ENCODE data around the gene TMEM161A.

Gene TMEM161A

DNA sequence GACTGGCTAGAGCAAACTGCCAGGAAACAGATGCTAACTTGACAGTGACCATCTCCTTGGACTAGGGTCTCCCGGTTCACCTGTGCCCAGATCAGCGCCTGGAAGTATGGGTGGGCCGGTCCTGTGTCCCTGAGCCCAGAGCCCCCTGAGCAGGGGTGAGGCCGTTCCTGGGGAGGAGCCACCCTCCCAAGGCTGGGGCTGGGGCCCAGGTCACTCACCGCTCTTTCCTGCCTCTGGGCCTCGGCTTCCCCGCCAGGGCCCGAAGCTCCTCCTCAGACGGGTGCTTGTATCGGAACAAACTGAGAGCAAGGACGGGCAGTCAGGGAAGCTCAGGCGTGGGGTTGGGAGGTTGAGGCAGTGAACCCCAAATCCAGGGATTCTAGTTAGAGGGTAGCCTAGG lies 5.4 kb downstream of the TMEM161A start:
- no peak overlapping the region for H4K8ac ChIP-seq (ENCODE audit: low read depth, low read length)
- no peak overlapping the region for H3K14ac ChIP-seq (ENCODE audit: low read length)
- no peak overlapping the region for H2BK12ac ChIP-seq (ENCODE audit: low read length)
- DNase-seq (ENCODE audit: low spot score) = no peak
- H2BK15ac ChIP-seq (ENCODE audit: low read length) = no peak overlapping the region
- H3K4me3 ChIP-seq (ENCODE audit: low read length in 2 of 2) = no peak overlapping the region
- H3K27me3 ChIP-seq (ENCODE audit: control insufficient read depth in 3 of 3, insufficient read depth in 3 of 3, low read depth in 1 of 3, low read length in 3 of 3) = peaks cover 0 to 2% (median 0%) of the 10 kb centered on the region in 3 experiments
- H2BK5ac ChIP-seq (ENCODE audit: low read length) = no peak overlapping the region
- no peak overlapping the region for H3K27ac ChIP-seq (replicated peaks; ENCODE audit: low read length)
- peaks cover 5 to 8% of the 10 kb centered on the region in 2 donors for H3K4me1 ChIP-seq (ENCODE audit: control insufficient read depth in 2 of 2, insufficient read depth in 1 of 2, low read depth in 1 of 2, low read length in 2 of 2)
- H4K91ac ChIP-seq (ENCODE audit: low read depth, low read length, poor library complexity) = no peak overlapping the region
- no peak overlapping the region for H3K18ac ChIP-seq (ENCODE audit: low read length)
- H3K9ac ChIP-seq (ENCODE audit: low read depth, low read length, poor library complexity) = no peak overlapping the region
- H3K9me3 ChIP-seq (replicated peaks in 1 of 2; ENCODE audit: control insufficient read depth in 2 of 2, insufficient read depth in 1 of 2, low read depth in 1 of 2, low read length in 2 of 2) = peaks cover 0 to 10% of the 10 kb centered on the region in 2 donors
- H3K79me1 ChIP-seq (ENCODE audit: low read depth, low read length) = peaks cover 3% of the 10 kb centered on the region
- no peak overlapping the region for H2AFZ ChIP-seq (ENCODE audit: low read length)
- no peak overlapping the region for H3K23ac ChIP-seq (ENCODE audit: low read depth, low read length, poor library complexity)
- no peak overlapping the region for H3K4me2 ChIP-seq (ENCODE audit: insufficient read depth, low read length, poor library complexity, severe bottlenecking)
- H2AK5ac ChIP-seq (ENCODE audit: low read depth, low read length) = no peak overlapping the region
- H3K36me3 ChIP-seq (replicated peaks in 1 of 2; ENCODE audit: control insufficient read depth in 2 of 2, insufficient read depth in 2 of 2, low read length in 2 of 2) = peaks cover 5 to 20% of the 10 kb centered on the region in 2 donors
- H3K4ac ChIP-seq (ENCODE audit: low read length) = no peak overlapping the region
- no peak overlapping the region for H2BK120ac ChIP-seq (ENCODE audit: low read depth, low read length)
- no CpG with 5 or more reads among the region's 12 CpGs for WGBS, 2 donors (ENCODE audit: extremely low coverage in 2 of 2, insufficient read length in 2 of 2, insufficient replicate concordance in 1 of 2)

DNA sequence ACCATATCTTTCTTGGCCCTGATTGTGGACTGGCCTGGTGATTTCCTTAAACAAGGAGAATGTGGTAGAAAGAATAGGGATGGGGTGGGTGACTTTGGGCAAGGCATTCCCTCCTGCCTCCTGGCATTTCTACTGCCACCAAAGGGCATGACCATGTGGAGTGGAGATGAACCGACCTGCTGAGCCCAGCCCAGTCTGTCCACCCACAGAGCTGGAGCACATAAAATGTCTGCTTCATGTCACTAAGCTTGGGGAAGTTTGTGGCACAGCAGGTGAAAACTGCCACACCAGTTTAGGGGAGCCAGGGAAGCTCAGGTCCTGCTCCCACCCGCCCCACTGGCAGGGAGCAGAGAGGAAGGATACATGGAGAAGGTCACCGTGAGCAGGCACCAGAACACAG lies 6.3 kb downstream of the TMEM161A start:
- WGBS, 2 donors (ENCODE audit: extremely low coverage in 2 of 2, insufficient read length in 2 of 2, insufficient replicate concordance in 1 of 2) = no CpG with 5 or more reads among the region's 3 CpGs
- H2BK120ac ChIP-seq (ENCODE audit: low read depth, low read length) = no peak overlapping the region
- no peak overlapping the region for H2BK15ac ChIP-seq (ENCODE audit: low read length)
- H3K23ac ChIP-seq (ENCODE audit: low read depth, low read length, poor library complexity) = no peak overlapping the region
- no peak overlapping the region for H2BK5ac ChIP-seq (ENCODE audit: low read length)
- no peak overlapping the region for H3K27ac ChIP-seq (replicated peaks; ENCODE audit: low read length)
- H3K4me2 ChIP-seq (ENCODE audit: insufficient read depth, low read length, poor library complexity, severe bottlenecking) = no peak overlapping the region
- H2BK12ac ChIP-seq (ENCODE audit: low read length) = no peak overlapping the region
- no peak overlapping the region for H3K18ac ChIP-seq (ENCODE audit: low read length)
- peaks cover 0 to 3% of the 10 kb centered on the region in 2 donors for H3K4me1 ChIP-seq (ENCODE audit: control insufficient read depth in 2 of 2, insufficient read depth in 1 of 2, low read depth in 1 of 2, low read length in 2 of 2)
- no peak for DNase-seq (ENCODE audit: low spot score)
- no peak overlapping the region for H2AFZ ChIP-seq (ENCODE audit: low read length)
- H3K14ac ChIP-seq (ENCODE audit: low read length) = no peak overlapping the region
- H2AK5ac ChIP-seq (ENCODE audit: low read depth, low read length) = no peak overlapping the region
- H3K9me3 ChIP-seq (replicated peaks in 1 of 2; ENCODE audit: control insufficient read depth in 2 of 2, insufficient read depth in 1 of 2, low read depth in 1 of 2, low read length in 2 of 2) = peaks cover 0 to 10% of the 10 kb centered on the region in 2 donors
- H3K79me1 ChIP-seq (ENCODE audit: low read depth, low read length) = peaks cover 3% of the 10 kb centered on the region
- H4K8ac ChIP-seq (ENCODE audit: low read depth, low read length) = no peak overlapping the region
- no peak overlapping the region for H4K91ac ChIP-seq (ENCODE audit: low read depth, low read length, poor library complexity)
- no peaks in the 10 kb centered on the region for H3K27me3 ChIP-seq (ENCODE audit: control insufficient read depth in 3 of 3, insufficient read depth in 3 of 3, low read depth in 1 of 3, low read length in 3 of 3)
- no peak overlapping the region for H3K9ac ChIP-seq (ENCODE audit: low read depth, low read length, poor library complexity)
- peaks cover 5 to 20% of the 10 kb centered on the region in 2 donors for H3K36me3 ChIP-seq (replicated peaks in 1 of 2; ENCODE audit: control insufficient read depth in 2 of 2, insufficient read depth in 2 of 2, low read length in 2 of 2)
- no peak overlapping the region for H3K4ac ChIP-seq (ENCODE audit: low read length)
- H3K4me3 ChIP-seq (ENCODE audit: low read length in 2 of 2) = no peak overlapping the region

DNA sequence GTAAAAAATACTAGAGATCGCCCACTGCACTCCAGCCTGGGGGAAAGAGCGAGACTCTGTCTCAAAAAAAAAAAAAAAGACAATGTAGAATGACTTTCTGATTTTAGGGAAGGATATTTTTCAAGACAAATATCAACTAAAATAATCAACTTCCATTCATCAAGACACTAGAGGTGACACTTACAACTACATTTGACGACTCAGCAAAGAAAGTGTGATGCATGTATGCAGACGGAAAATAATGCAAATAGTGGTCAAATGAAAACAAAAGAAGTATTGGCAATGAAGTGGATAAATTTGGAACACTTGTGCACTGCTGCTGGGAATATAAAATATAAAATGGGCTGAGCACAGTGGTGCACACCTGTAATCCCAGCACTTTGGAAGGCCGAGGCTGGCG lies 12.2 kb downstream of the TMEM161A start:
- Histone ChIP-seq H2BK12ac (ENCODE audit: low read length) (no peak overlapping the region), H3K79me1 (ENCODE audit: low read depth, low read length) (no peaks in the 10 kb centered on the region), H4K91ac (ENCODE audit: low read depth, low read length, poor library complexity) (no peak overlapping the region), H3K4me2 (ENCODE audit: insufficient read depth, low read length, poor library complexity, severe bottlenecking) (no peak overlapping the region), H3K9me3 (replicated peaks in 1 of 2; ENCODE audit: control insufficient read depth in 2 of 2, insufficient read depth in 1 of 2, low read depth in 1 of 2, low read length in 2 of 2) (peaks cover 2 to 13% of the 10 kb centered on the region in 2 donors), H3K4ac (ENCODE audit: low read length) (no peak overlapping the region), H2BK120ac (ENCODE audit: low read depth, low read length) (no peak overlapping the region), H2BK15ac (ENCODE audit: low read length) (no peak overlapping the region), H2AFZ (ENCODE audit: low read length) (no peak overlapping the region), H3K36me3 (replicated peaks in 1 of 2; ENCODE audit: control insufficient read depth in 2 of 2, insufficient read depth in 2 of 2, low read length in 2 of 2) (peaks cover 0 to 21% of the 10 kb centered on the region in 2 donors), H3K4me1 (ENCODE audit: control insufficient read depth in 2 of 2, insufficient read depth in 1 of 2, low read depth in 1 of 2, low read length in 2 of 2) (no peaks in the 10 kb centered on the region), H3K9ac (ENCODE audit: low read depth, low read length, poor library complexity) (no peak overlapping the region), H3K27me3 (ENCODE audit: control insufficient read depth in 3 of 3, insufficient read depth in 3 of 3, low read depth in 1 of 3, low read length in 3 of 3) (no peaks in the 10 kb centered on the region), H2BK5ac (ENCODE audit: low read length) (no peak overlapping the region), H3K23ac (ENCODE audit: low read depth, low read length, poor library complexity) (no peak overlapping the region), H3K4me3 (ENCODE audit: low read length in 2 of 2) (no peak overlapping the region), H3K27ac (replicated peaks; ENCODE audit: low read length) (no peak overlapping the region), H2AK5ac (ENCODE audit: low read depth, low read length) (no peak overlapping the region), H4K8ac (ENCODE audit: low read depth, low read length) (no peak overlapping the region), H3K14ac (ENCODE audit: low read length) (no peak overlapping the region), H3K18ac (ENCODE audit: low read length) (no peak overlapping the region)
- no peak for DNase-seq (ENCODE audit: low spot score)
- WGBS, 2 donors (ENCODE audit: extremely low coverage in 2 of 2, insufficient read length in 2 of 2, insufficient replicate concordance in 1 of 2) = no CpG with 5 or more reads among the region's 6 CpGs

DNA sequence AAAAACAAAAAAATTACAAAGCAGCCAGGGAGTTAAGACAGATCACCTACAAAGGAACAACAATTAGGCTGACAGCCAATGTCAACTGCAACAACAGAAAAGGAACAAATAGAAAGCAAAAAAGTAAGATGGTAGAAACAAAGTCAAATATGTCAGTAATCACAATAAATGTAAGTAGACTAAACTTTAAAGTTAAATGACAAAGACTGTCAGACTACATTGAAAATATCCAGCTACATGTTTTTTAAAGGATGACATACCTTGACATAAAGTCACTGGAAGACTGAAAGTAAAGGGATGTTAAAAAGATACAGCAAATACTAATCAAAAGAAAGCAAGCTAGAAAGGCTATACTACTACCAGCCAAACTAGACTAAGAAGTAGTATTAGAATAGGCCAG lies 14.9 kb downstream of the TMEM161A start:
- Histone ChIP-seq H3K27ac (replicated peaks; ENCODE audit: low read length) (no peak overlapping the region), H3K4ac (ENCODE audit: low read length) (no peak overlapping the region), H2BK12ac (ENCODE audit: low read length) (no peak overlapping the region), H2AFZ (ENCODE audit: low read length) (no peak overlapping the region), H2BK15ac (ENCODE audit: low read length) (no peak overlapping the region), H3K4me2 (ENCODE audit: insufficient read depth, low read length, poor library complexity, severe bottlenecking) (no peak overlapping the region), H3K36me3 (replicated peaks in 1 of 2; ENCODE audit: control insufficient read depth in 2 of 2, insufficient read depth in 2 of 2, low read length in 2 of 2) (peaks cover 10 to 30% of the 10 kb centered on the region in 2 donors), H4K8ac (ENCODE audit: low read depth, low read length) (no peak overlapping the region), H3K4me1 (ENCODE audit: control insufficient read depth in 2 of 2, insufficient read depth in 1 of 2, low read depth in 1 of 2, low read length in 2 of 2) (peaks cover 0 to 12% of the 10 kb centered on the region in 2 donors), H3K27me3 (ENCODE audit: control insufficient read depth in 3 of 3, insufficient read depth in 3 of 3, low read depth in 1 of 3, low read length in 3 of 3) (no peaks in the 10 kb centered on the region), H3K79me1 (ENCODE audit: low read depth, low read length) (peaks cover 2% of the 10 kb centered on the region), H3K4me3 (ENCODE audit: low read length in 2 of 2) (no peak overlapping the region), H3K9me3 (replicated peaks in 1 of 2; ENCODE audit: control insufficient read depth in 2 of 2, insufficient read depth in 1 of 2, low read depth in 1 of 2, low read length in 2 of 2) (peaks cover 2 to 13% of the 10 kb centered on the region in 2 donors), H3K14ac (ENCODE audit: low read length) (no peak overlapping the region), H3K18ac (ENCODE audit: low read length) (no peak overlapping the region), H3K9ac (ENCODE audit: low read depth, low read length, poor library complexity) (no peak overlapping the region), H3K23ac (ENCODE audit: low read depth, low read length, poor library complexity) (no peak overlapping the region), H2BK5ac (ENCODE audit: low read length) (no peak overlapping the region), H4K91ac (ENCODE audit: low read depth, low read length, poor library complexity) (no peak overlapping the region), H2BK120ac (ENCODE audit: low read depth, low read length) (no peak overlapping the region), H2AK5ac (ENCODE audit: low read depth, low read length) (no peak overlapping the region)
- DNase-seq (ENCODE audit: low spot score) = no peak

All from neuronal stem cell (in vitro differentiated cells).